OCI-LY7 (cell line): ENCODE measurements around the gene ELAVL3. TPM values are rescaled to one million over a fixed set of nuclear protein-coding genes. Genes with fewer than 3 reads are reported as not detected.

ENCODE experiments used
- BruUV-seq: library from RNA; stranded (reverse); fragments of 400-500 nt; replicated peaks from 2 replicates; lab custom pipeline; 2021; lab: Mats Ljungman, UMichigan
- CTCF ChIA-PET: fragments of 300-600 bp; sonication (Branson Sonifier 250); formaldehyde crosslinking; loops from one replicate; lab custom pipeline; 2022; ENCODE audit warnings: antibody characterized with exemption; ENCODE audit not compliant: unreplicated experiment; lab: Charles Lee
- POLR2A ChIA-PET: fragments of 300-600 bp; sonication (Branson Sonifier 250); formaldehyde crosslinking; loops from one replicate; lab custom pipeline; 2022; ENCODE audit warnings: antibody characterized with exemption; lab: Charles Lee
- DNase-seq: peaks from one replicate; pipeline ENCODE4 v3.0.0-alpha.2; 2015; ENCODE audit warnings: low spot score
- H2AFZ ChIP-seq: fragments of 200-600 bp; sonication (generic), shearing (Covaris generic); 2 replicates; pipeline ENCODE4 v1.6.1; 2014; ENCODE audit warnings: mild to moderate bottlenecking, antibody characterized with exemption, low read length, moderate library complexity
- H3K27ac ChIP-seq: fragments of 200-600 bp; sonication (generic); 2 replicates; pipeline ENCODE4 v1.5.1; 2014; ENCODE audit warnings: mixed run types, low read depth, mild to moderate bottlenecking, moderate library complexity, low read length, inconsistent platforms; ENCODE audit not compliant: poor library complexity, severe bottlenecking
- H3K36me3 ChIP-seq: fragments of 200-600 bp; sonication (generic); 2 replicates; pipeline ENCODE4 v1.6.1; 2014; ENCODE audit warnings: mild to moderate bottlenecking, antibody characterized with exemption, low read length, moderate library complexity, mixed read lengths; ENCODE audit not compliant: insufficient read depth
- H3K4me1 ChIP-seq: fragments of 200-600 bp; sonication (generic); 2 replicates; pipeline ENCODE4 v1.5.1; 2014; ENCODE audit warnings: mild to moderate bottlenecking, low read length; ENCODE audit not compliant: insufficient read depth, poor library complexity, severe bottlenecking
- H3K4me2 ChIP-seq: fragments of 200-600 bp; sonication (generic); 2 replicates; pipeline ENCODE4 v1.6.1; 2014; ENCODE audit warnings: mild to moderate bottlenecking, low read length
- H3K4me3 ChIP-seq: fragments of 200-600 bp; sonication (generic); 2 replicates; pipeline ENCODE4 v1.5.1; 2014; ENCODE audit warnings: mild to moderate bottlenecking, low read depth, low read length; ENCODE audit not compliant: poor library complexity, severe bottlenecking
- H3K79me2 ChIP-seq: fragments of 200-600 bp; sonication (generic); 2 replicates; pipeline ENCODE4 v1.6.1; 2016; ENCODE audit warnings: low read depth, mild to moderate bottlenecking, low read length, moderate library complexity, mixed read lengths; ENCODE audit not compliant: insufficient read depth
- H3K9me2 ChIP-seq: fragments of 200-600 bp; sonication (generic); 2 replicates; pipeline ENCODE4 v1.6.1; 2016; ENCODE audit warnings: mild to moderate bottlenecking, low read length, mixed read lengths; ENCODE audit not compliant: insufficient read depth
- H3K9me3 ChIP-seq: fragments of 200-600 bp; sonication (generic); 2 replicates; pipeline ENCODE4 v1.6.1; 2014; ENCODE audit warnings: mild to moderate bottlenecking, mixed run types, low read length, mixed read lengths
- H4K20me1 ChIP-seq: fragments of 200-600 bp; sonication (generic); 2 replicates; pipeline ENCODE4 v1.6.1; 2014; ENCODE audit warnings: mild to moderate bottlenecking, antibody characterized with exemption, low read length, moderate library complexity, mixed read lengths; ENCODE audit not compliant: insufficient read depth
- CTCF ChIP-seq: fragments of 200-600 bp; sonication (generic); conservative IDR thresholded peaks from 2 replicates; pipeline ENCODE4 v1.5.1; 2014; ENCODE audit warnings: mild to moderate bottlenecking, antibody characterized with exemption, low read length, moderate library complexity, mixed read lengths
- EZH2phosphoT487 ChIP-seq: fragments of 200-600 bp; sonication (generic); IDR thresholded peaks from 2 replicates; pipeline ENCODE4 v1.6.1; 2018; ENCODE audit warnings: low read depth, borderline replicate concordance, mild to moderate bottlenecking, mixed run types, antibody characterized with exemption, low read length, moderate library complexity, mixed read lengths
- intact Hi-C: fragments of 100-400 bp; cut with micrococcal nuclease; formaldehyde crosslinking; loops from one replicate; pipeline ENCODE4 v1.10.0; 2022; ENCODE audit not compliant: unreplicated experiment
- total RNA-seq, 2 experiments: library from RNA; depleted of rRNA in 1 of 2; stranded (reverse); fragments of >200 nt in 1 of 2; shearing (Covaris generic) in 1 of 2; gene quantifications; 2 replicates each; pipeline ENCODE4 v1.2.3, GENCODE V29; 2014 to 2022

Gene ELAVL3
- total RNA-seq, 2 experiments from 2014 or later = 0.30 to 0.95 TPM

- BruUV-seq = no TSS peak
- Histone ChIP-seq H2AFZ (no peak overlapping the region), H3K4me2 (no peak overlapping the region), H3K4me1 (peaks cover 29% of the 10 kb centered on the region), H3K9me2 (no peaks in the 10 kb centered on the region), H3K9me3 (no peaks in the 10 kb centered on the region), H3K4me3 (no peak overlapping the region), H3K79me2 (no peaks in the 10 kb centered on the region), H3K27ac (no peak overlapping the region), H3K36me3 (no peaks in the 10 kb centered on the region), H4K20me1 (no peaks in the 10 kb centered on the region)
- intact Hi-C loops = no loop called here
- TF ChIP-seq EZH2phosphoT487 (no peak), CTCF (no peak)
- POLR2A ChIA-PET = no interaction called here
- CTCF ChIA-PET = no interaction called here
- DNase-seq = no peak
Measured at GRCh38 chr19:11425719-11426457, 55.0 kb downstream of the ELAVL3 start.

GRCh38 chr19:11423791-11424181 lies 57.1 kb downstream of the ELAVL3 start:
- Histone ChIP-seq H3K79me2 (no peaks in the 10 kb centered on the region), H2AFZ (no peak overlapping the region), H3K4me3 (no peak overlapping the region), H3K9me3 (no peaks in the 10 kb centered on the region), H3K9me2 (no peaks in the 10 kb centered on the region), H3K36me3 (no peaks in the 10 kb centered on the region), H4K20me1 (no peaks in the 10 kb centered on the region), H3K27ac (no peak overlapping the region), H3K4me1 (peaks cover 32% of the 10 kb centered on the region), H3K4me2 (peak overlapping the region; percentile 73; the same call in 1 of the 2 replicates)
- no peak for TF ChIP-seq EZH2phosphoT487
- no peak for TF ChIP-seq CTCF
- intact Hi-C loops = no loop called here
- BruUV-seq = no TSS peak
- POLR2A ChIA-PET = no interaction called here
- no peak for DNase-seq
- CTCF ChIA-PET = no interaction called here

GRCh38 chr19:11423164-11423790 lies 57.6 kb downstream of the ELAVL3 start:
- intact Hi-C loops = no loop called here

More at GRCh38 chr19:11423164-11423790, 57.6 kb downstream of the ELAVL3 start:
- H3K9me3 ChIP-seq = no peaks in the 10 kb centered on the region
- H3K36me3 ChIP-seq = no peaks in the 10 kb centered on the region
- BruUV-seq = no TSS peak
- ChIA-PET POLR2A (interaction anchor here (0.6 to 1.1 kb wide), 2 partner anchors 41 to 48 kb away, joined by 3 to 7 read pairs; partner anchors contain the start of gene SWSAP1), CTCF (interaction anchor here (1.2 kb wide), 1 partner anchor 59 kb away, joined by 7 read pairs; no protein-coding TSS in a partner anchor)
- peaks cover 37% of the 10 kb centered on the region for H3K4me1 ChIP-seq
- TF ChIP-seq EZH2phosphoT487 (no peak), CTCF (no peak)
- peak overlapping the region; percentile 63 for H3K4me3 ChIP-seq
- no peaks in the 10 kb centered on the region for H3K9me2 ChIP-seq
- no peak overlapping the region for H3K27ac ChIP-seq
- no peaks in the 10 kb centered on the region for H4K20me1 ChIP-seq
- no peaks in the 10 kb centered on the region for H3K79me2 ChIP-seq
- no peak overlapping the region for H2AFZ ChIP-seq
- DNase-seq = no peak
- peak overlapping the region; percentile 73 for H3K4me2 ChIP-seq
